Fibroblast of peridontal ligament (primary cell): ENCODE measurements around the gene CEP85L.

Source experiments
- DNase-seq: peaks from one replicate; pipeline ENCODE4 v3.0.0-alpha.2; 2010; ENCODE audit errors: extremely low read depth

CEP85L gene

DNA sequence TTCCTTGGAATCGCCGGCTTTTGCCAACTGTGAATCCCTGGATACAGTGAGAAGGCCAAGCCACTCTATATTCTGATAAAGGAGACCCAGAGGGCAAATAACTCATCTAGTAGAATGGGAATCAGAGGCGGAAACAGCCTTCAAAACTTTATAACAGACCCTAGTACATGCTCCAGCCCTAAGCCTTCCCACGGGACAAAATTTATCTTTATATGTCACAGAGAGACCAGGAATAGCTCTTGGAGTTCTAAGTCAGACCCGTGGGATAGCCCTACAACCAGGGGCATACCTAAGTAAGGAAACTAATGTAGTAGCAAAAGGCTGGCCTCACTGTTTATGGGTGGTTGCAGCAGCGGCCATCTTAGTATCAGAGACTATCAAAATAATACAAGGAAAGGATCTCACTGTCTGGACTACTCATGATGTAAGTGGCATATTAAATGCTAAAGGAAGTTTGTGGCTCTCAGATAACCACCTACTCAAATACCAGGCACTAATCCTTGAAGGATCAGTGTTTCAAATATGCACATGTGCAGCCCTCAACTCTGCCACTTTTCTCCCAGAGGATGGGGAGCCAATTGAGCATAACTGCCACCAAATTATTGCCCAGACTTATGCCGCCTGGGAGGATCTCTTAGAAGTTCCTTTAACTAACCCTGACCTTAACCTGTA lies 29.5 kb downstream of the CEP85L start:
- no peak for DNase-seq

DNA sequence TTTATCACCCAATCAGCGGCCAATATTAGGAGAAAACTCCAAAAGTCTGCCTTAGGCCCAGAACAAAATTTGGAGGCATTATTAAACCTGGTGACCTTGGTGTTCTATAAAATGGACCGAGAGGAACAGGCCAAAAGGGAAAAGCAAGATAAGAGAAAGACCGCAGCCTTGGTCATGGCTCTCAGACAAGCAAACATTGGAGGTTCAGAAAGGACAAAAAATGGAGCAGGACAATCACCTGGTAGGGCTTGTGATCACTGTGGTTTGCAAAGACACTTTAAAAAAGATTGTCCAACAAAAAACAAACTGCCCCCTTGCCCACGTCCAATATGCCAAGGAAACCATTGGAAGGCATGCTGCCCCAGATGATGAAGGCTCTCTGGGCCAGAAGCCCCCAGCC lies 31.2 kb downstream of the CEP85L start:
- DNase-seq, result no peak

DNA sequence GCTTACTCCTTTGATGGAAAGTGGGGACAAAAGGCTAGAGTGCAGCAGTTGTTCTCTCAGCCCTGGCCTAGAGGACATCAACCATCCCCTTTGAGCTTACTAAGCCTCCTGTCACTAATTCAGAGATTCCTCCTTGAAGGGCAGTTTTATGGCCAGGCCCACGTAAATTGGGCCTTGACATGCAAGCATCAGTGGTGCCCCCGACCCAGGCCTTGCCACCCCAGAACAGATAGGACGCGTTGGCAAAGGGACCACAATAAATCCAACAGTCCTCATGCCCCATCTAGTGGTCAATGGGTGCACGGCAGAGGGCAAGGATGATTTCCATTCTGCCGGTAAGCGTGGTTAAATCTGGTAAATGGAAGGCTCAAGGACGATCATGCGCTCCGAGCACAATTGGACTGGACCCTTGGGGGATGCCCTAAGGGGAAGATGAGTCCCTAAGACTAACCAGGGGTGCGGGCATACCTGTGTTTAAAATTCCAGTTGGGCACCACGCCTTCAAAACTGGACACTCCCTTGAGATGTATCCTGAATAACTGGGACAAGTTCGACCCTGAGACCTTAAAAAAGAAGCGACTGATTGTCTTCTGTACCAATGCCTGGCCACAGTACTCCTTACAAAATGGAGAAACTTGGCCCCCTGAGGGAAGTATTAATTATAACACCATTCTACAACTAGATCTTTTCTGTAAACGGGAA lies 32.6 kb downstream of the CEP85L start:
- peak; percentile 43 for DNase-seq

DNA sequence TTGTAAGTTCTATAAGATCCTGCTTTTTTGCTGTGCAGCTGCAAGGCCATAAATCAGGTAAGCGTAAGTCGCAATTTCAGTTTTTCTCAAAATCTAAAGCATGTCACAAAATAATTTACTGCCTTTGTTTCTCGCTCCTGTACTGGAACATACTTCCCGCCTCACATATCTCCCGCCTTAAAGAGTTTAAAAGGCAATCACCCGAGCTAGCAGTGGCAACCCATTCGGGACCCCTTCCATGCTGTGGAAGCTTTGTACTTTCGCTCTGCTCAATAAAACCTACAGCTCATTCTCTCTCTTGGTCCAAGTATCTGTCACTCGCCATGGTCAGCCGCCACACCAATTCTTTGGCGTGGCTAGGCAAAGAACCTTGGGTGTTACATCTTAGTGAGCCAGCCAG lies 34.0 kb downstream of the CEP85L start:
- no peak for DNase-seq

DNA sequence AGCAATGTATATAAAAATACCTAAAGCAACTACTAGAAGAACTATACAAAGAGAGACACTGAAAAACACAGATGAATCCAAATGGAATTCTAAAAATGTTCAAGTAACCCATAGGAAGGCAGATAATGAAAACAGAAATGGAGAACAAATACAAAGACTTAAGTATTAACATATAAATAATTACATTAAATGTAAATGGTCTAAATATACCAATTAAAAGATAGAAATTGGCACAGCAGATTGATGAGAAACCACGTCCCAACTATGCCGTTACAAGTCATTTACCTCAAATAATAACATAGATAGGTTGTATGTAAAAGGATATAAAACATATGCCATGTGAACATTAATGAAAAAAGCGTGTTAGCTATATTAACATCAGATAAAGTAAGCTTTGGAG lies 40.1 kb downstream of the CEP85L start:
- no peak for DNase-seq

DNA sequence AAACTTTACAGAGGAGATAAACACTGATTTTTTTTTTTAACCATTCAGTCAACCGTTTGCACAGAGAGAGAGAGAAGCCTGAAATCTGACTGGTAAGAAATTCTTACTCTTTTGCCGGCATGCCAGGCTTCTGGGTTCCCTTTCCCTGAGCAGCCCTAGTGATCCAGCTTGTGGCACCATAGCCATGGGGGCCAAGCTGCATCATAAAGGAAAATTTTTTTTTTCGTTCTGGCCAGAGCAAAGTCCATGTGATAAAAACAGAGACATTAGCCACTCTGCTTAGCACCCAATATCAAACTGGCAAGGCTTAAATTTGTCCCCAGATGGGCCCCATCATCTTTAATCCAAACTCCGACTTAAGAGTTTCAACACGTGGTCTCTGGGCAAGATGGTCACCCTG lies 44.5 kb downstream of the CEP85L start:
- no peak for DNase-seq

DNA sequence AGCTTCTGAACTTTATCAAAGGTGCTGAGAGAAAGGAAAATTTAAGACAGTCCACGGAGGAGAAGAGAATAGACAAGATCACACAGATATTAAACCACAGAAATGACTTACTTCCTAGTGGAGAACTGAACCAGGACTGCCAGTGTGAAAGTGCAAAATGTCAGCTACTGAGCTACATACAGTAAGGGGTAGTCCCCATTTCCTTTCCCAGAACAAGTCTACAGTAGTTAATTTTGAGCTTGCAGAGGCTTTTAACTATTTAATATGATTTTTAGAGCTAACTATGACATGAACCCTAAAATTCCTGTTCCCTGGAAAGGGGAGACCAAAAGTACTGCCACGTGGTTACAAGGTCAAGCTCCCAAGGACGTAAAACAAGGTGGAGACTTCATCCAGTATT lies 45.1 kb downstream of the CEP85L start:
- DNase-seq, result no peak

DNA sequence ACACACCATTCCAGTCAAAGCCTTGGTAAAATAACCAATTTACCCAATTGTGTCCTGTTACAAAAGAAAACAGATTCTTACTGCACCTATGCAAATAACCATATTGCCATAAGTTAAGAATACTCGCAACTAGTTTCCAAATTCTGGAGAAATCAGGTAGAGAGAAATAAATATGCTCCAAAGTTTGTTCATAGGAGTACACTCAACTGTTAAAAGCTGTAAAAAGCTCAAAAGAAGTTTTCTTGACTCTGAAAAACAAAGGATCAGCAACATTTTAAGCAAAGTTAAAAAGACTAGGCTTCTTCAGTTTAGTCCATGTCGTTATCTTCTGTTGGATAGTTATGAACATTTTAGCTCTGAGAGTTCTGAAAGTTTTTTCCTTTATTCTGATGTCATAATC lies 48.0 kb downstream of the CEP85L start:
- DNase-seq, result no peak

DNA sequence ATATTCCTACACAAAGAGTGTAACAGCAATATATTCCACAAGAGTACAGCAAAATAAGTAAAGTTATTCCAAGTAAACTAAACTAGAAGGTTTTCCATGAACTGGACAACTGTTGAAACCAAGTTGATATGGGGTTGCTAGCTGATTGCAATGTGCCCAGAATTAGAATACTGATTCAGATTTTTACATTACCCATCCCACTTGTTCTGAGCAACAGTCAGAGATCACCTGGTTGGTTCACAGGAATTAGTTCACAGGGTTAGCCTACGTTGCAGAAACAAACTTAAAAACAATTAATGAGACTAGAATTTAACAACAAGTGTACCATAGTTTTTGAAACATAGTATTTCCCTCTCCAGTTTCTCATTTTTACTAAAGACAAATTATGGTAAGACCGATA lies 49.1 kb downstream of the CEP85L start:
- no peak for DNase-seq

DNA sequence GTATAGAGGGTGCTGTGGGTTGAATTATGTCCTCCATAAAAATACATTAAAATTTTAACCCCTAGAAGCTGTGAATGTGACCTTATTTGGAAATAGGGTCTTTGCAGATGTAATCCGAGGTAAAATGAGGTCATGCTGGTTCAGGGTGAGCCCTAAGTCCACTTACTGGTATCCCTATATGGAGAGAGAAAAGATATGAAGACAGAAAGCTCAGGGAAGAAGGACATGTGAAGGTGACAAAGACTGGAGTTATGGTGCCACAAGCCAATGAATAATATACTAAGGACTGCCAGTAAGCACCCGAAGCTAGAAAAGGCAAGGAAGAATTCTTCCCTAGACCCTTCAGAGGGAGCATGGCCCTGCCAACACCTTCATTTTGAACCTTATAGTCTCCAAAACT lies 53.1 kb downstream of the CEP85L start:
- DNase-seq, result no peak

DNA sequence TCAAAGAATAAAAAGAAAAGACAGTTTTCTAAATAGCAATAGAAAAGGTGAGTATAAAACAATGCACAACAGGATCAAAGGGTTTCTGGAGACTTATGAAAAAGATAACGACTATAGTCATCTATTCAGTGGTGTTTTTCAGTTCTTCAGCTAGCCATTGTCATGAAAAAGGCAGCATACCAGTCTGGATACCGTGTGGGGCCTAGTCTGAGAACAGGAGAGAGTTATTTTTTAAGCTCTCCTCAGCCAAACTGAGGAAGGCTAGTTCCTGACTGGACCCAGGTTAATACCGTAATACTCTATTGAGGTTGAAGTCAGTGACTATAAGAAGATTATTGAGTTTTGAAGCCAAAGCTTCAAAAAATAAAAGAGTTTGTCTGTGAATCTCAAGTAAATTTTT lies 53.8 kb downstream of the CEP85L start:
- no peak for DNase-seq

DNA sequence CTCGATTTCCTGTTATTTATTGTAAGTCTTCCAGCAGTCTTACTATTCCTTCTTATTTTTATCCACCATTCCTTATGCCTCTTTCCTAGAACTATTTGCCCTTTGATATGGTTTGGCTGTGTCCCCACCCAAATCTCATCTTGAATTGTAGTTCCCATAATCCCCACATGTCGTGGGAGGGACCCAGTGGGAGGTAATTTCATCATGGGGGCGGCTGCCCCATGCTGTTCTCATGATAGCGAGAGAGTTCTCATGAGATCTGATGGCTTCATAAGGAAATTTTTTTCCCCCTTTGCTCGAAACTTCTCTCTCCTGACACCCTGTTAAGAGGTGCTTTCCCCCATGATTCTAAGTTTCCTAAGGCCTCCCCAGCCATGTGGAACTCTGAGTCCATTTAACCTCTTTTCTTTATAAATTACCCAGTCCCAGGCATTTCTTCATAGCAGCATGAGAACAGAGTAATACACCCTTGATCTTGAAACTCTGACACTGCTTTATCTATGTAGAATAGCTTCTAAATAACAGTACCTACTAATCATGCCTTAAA lies 54.5 kb downstream of the CEP85L start:
- DNase-seq, result no peak

DNA sequence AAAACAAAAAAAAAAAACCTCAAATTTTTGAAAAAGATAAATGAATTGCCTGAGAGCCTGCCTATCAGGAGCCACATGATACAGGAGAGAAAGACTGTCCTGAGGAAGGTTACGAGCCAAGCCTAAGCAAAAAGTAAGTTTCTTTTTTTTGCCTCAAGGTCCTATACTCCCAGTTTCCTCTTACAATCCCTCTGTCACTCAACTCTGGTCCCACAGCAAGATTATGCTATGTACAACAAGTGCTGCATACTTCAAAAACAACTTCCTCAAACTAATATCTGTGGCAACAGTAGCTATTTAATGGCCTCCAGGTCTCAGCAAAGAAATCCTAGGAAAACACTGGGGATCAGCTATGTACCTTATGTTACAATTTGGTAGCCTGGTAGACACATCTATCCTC lies 56.5 kb downstream of the CEP85L start:
- DNase-seq, result no peak

DNA sequence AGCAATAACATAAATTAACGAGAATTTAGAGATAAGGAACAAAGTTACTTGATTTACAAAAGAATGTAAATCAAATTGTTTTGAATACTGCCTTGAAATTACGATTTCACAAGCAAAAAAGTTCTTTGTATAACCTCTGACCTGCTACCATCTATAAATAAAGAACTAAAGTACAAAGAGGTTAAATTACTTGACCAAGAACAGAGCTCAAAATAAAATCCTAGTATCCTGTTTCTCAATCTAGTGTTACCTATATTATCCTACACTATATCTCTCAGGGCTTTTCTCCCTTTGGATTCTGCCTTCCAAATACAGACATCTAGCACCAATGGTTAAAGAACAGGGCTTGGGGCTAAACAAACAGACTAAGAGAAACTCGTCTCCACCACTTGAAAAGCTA lies 59.5 kb downstream of the CEP85L start:
- DNase-seq, result no peak

DNA sequence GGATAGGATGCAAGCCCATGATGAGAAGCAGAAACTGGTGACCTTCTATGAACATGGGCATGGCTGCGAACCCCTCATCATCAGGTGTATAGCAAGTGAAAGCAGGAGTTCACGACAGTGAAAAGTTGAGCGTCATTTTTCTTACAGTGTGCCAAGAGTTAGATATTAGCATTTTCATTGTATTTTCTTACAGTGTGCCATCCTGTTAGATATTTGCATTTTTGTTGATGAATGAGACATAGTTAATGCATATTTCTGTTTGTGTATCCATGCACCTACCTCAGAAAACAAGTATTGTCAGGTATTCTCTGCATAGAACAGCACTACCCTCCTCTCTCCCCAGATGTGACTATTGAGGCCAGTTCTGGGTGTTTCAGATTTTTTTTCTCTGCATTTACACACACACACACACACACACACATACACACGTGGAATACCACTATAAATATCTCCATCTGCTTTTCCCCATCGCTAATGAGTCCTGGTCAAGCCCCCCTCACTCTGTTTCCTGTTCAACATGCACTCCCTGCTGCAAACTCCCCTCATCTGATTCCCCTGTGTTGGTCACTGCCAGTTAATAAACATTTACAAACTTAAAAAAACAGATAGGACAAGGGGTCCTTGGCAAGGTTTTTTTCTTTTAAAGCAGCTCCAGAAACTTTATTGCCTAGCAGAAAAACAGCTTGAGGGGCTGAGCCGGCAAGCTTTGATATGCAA lies 61.6 kb downstream of the CEP85L start:
- no peak for DNase-seq

DNA sequence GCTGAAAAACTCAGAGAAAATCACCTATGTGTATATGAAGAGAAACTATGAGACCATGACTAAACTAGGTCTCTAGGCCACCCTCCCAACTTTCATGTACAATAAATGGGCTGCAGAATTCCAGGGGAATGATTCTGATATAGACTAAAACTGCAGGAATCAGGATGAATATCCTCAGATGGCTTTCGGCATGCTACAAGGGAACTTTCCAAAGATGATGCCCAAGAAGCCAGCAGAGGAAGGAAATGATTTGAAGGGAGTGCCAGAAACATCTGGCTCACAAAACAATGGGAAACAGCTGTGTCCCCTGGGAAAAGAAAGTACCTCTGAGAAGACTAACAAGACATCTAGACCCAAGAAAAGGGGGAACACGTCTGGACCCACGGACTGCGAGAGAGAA lies 62.2 kb downstream of the CEP85L start:
- DNase-seq, result peak; percentile 8

DNA sequence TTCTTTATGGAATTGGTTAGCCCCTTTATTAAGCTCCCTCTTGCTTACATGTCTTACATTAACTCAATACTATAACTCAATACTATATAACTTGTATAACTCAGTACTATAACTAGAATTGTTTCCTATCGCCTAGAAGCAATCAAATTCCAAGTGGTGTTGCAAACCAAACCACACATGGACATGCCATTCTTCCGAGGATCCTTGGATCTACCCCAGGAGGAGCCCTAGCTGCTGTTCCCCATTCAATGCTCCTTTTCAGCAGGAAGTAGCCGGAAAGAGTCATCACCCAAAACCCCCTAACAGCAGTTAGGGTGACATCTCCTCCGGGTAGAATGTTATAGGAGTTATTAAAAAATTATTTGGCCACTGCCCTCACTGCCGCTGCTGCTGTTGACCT lies 62.8 kb downstream of the CEP85L start:
- DNase-seq, result peak; percentile 20

DNA sequence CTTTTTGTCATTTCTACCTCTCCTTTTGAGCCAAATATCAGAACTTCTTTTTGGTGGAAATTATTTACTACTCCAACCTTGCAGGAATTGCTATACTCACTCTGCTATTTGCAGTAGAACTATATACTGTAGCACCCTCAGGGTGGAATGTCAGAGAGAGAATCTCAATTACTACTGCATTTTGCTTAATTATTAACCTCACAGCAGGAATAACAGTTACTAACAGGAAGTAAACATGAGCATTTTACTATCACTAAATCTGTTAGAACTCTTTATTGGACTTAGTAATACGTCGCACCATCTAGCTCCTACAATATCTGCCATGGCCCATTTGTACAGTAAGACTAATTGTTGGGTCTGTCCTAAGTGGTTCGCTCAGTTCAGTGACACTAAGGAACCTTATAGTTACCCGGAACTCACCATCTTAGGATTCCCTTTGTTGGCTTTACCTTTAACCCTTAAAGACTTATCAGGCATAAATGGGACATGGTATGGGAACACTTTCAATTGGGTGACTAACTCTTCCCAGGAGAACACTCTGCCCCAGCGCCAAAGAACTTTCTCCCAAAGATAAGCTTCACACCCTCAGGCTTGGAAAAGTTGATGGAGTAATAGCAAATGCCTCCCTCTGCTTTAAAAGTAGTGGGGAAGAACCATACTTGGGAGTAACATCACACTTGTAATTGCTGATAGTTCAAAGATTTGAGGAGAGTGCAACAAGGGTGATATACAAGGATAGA lies 64.5 kb downstream of the CEP85L start:
- DNase-seq, result no peak

DNA sequence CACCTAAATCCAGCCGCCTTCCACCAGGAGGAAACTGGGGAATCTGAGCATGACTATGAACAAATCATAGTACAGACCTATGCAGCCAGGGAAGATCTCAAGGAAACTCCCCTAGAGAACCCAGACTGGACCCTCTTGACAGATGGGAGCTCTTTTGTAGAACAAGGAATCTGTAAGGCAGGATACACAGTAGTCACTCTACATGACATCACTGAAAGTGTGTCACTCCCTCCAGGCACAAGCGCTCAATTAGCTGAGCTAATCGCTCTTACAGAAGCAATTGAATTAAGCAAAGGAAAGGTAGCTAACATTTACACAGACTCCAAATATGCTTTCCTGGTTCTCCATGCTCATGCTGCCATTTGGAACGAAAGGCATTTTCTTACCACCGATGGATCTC lies 66.5 kb downstream of the CEP85L start:
- DNase-seq, result no peak

DNA sequence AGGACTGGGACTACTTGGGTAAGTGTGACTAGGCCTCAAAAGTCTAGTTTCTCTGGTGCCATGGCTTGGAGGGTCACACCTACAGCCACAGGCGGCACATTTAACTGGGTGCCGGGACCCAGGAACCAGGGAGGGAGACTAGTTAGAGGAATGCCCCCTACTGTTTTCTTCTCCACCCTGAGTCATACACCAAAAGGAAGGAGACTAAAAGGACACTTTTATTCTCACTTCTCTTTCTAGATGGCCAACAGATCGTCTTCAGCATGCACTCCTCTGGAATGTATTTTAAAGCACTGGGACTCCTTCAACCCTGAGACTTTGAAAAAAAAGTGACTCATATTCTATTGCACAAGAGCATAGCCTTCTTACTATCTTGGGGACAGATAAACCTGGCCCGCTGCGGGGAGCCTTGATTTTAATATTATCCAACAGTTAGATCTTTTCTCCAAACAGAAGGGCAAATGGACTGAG lies 69.9 kb downstream of the CEP85L start:
- peak; percentile 56 for DNase-seq

DNA sequence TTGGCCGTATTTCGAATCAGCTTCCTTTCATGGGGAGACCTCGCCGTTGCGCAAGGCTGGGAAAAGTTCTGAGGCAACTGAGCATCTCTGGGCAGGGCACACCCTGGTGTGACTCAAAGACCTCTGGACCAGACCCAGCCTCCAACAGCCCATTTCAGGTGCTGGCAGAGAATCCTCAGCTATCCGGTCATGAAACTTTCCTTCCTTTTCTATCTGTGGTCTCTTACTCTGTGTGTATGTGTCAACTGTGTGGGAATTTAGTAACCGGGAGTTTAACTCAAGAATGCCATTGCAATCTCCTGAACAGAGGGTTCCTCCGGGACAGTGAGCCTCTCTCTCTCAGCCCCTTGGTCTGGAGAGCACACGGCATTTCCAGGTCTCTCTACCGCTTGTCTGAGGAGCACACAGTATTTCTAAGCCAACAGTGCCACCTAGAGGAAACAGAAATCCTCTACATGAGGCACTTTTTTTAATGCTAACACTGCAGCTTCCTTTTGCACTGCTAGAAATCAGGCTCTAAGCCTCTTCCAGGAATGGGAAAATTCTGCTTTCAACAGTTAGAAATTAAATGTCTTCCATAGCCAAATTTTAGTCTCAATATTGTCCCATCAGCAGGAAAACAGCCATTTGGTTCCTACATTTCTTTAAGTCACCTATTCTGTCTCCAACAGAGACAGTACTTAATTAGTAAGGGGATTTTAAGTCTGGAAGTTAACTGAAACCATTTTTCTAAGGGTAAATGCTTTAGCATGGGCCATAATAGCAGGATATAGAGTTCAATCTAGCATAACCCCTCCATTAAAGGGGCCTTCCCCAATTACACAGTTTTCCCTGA lies 70.6 kb downstream of the CEP85L start:
- DNase-seq, result peak; percentile 80
